Loucy (cell line): Measurements from ENCODE around the gene SKOR1.

Experiments used
- H2AFZ ChIP-seq: fragments of 200-600 bp; sonication (generic); 2 replicates; pipeline ENCODE4 v1.6.0; 2016; ENCODE audit warnings: antibody characterized with exemption, mild to moderate bottlenecking, low read length, moderate library complexity
- H3F3A ChIP-seq: fragments of 200-600 bp; 2 replicates; pipeline ENCODE4 v1.6.0; 2016; ENCODE audit warnings: antibody characterized with exemption, low read depth, mild to moderate bottlenecking
- H3K27me3 ChIP-seq: fragments of 200-600 bp; sonication (generic); 2 replicates; pipeline ENCODE4 v1.6.1; 2014; ENCODE audit warnings: low read length, mild to moderate bottlenecking; ENCODE audit not compliant: insufficient read depth, poor library complexity, severe bottlenecking
- H3K36me3 ChIP-seq: fragments of 200-600 bp; sonication (generic); 2 replicates; pipeline ENCODE4 v1.6.1; 2016; ENCODE audit warnings: low read length; ENCODE audit not compliant: insufficient read depth
- H3K4me1 ChIP-seq: fragments of 200-600 bp; sonication (generic); 2 replicates; pipeline ENCODE4 v1.5.1; 2014; ENCODE audit warnings: low read length, mild to moderate bottlenecking; ENCODE audit not compliant: insufficient read depth, poor library complexity, severe bottlenecking
- H3K4me2 ChIP-seq: fragments of 200-600 bp; sonication (generic); 2 replicates; pipeline ENCODE4 v1.6.0; 2014; ENCODE audit warnings: antibody characterized with exemption, low read length, low read depth, mild to moderate bottlenecking; ENCODE audit not compliant: poor library complexity, severe bottlenecking
- H3K4me3 ChIP-seq: fragments of 200-600 bp; sonication (generic); 2 replicates; pipeline ENCODE4 v1.5.1; 2014; ENCODE audit warnings: low read length, mild to moderate bottlenecking, mixed read lengths; ENCODE audit not compliant: poor library complexity, severe bottlenecking
- H3K79me2 ChIP-seq: fragments of 200-600 bp; sonication (generic); 2 replicates; pipeline ENCODE4 v1.6.1; 2014; ENCODE audit warnings: low read length; ENCODE audit not compliant: insufficient read depth
- H3K9ac ChIP-seq: fragments of 200-600 bp; sonication (generic); 2 replicates; pipeline ENCODE4 v1.6.0; 2014; ENCODE audit warnings: mild to moderate bottlenecking, low read depth, low read length, moderate library complexity; ENCODE audit not compliant: poor library complexity, severe bottlenecking
- H3K9me2 ChIP-seq: fragments of 200-600 bp; sonication (generic); replicated peaks from 2 replicates; pipeline ENCODE4 v1.6.1; 2016; ENCODE audit warnings: low read depth, low read length, mixed read lengths
- H3K9me3 ChIP-seq: fragments of 200-600 bp; sonication (generic); 2 replicates; pipeline ENCODE4 v1.6.1; 2014; ENCODE audit warnings: mild to moderate bottlenecking, antibody characterized with exemption, low read length, low read depth; ENCODE audit not compliant: insufficient read depth
- H4K20me1 ChIP-seq: fragments of 200-600 bp; sonication (generic); 2 replicates; pipeline ENCODE4 v1.6.0; 2014; ENCODE audit warnings: antibody characterized with exemption, low read length, mild to moderate bottlenecking; ENCODE audit not compliant: insufficient read depth, poor library complexity, severe bottlenecking
- CTCF ChIP-seq: fragments of 200-600 bp; sonication (generic); conservative IDR thresholded peaks from 2 replicates; pipeline ENCODE4 v1.5.1; 2014; ENCODE audit warnings: mild to moderate bottlenecking, antibody characterized with exemption, low read length
- EZH2phosphoT487 ChIP-seq: fragments of 200-600 bp; IDR thresholded peaks from 2 replicates; pipeline ENCODE4 v1.6.1; 2018; ENCODE audit warnings: antibody characterized with exemption, mild to moderate bottlenecking, moderate library complexity, borderline replicate concordance

SKOR1 gene

GRCh38 chr15:67816668-67817067 lies 8.6 kb upstream of the SKOR1 start:
- H3K4me2 ChIP-seq: no peak overlapping the region
- H3K9me3 ChIP-seq: no peaks in the 10 kb centered on the region
- H3K9me2 ChIP-seq: no peaks in the 10 kb centered on the region
- H3K79me2 ChIP-seq: no peaks in the 10 kb centered on the region
- H2AFZ ChIP-seq: no peak overlapping the region
- H3F3A ChIP-seq: no peaks in the 10 kb centered on the region
- H3K27me3 ChIP-seq: no peaks in the 10 kb centered on the region
- H3K4me1 ChIP-seq: peaks cover 21% of the 10 kb centered on the region
- H3K4me3 ChIP-seq: no peak overlapping the region
- TF ChIP-seq CTCF (no peak), EZH2phosphoT487 (no peak)
- H3K36me3 ChIP-seq: no peaks in the 10 kb centered on the region
- H4K20me1 ChIP-seq: no peaks in the 10 kb centered on the region
- no peak overlapping the region for H3K9ac ChIP-seq

- Histone ChIP-seq H3F3A (no peaks in the 10 kb centered on the region), H3K4me3 (no peak overlapping the region), H3K9me2 (no peaks in the 10 kb centered on the region), H3K9me3 (no peaks in the 10 kb centered on the region), H3K36me3 (no peaks in the 10 kb centered on the region), H3K27me3 (no peaks in the 10 kb centered on the region), H3K4me1 (peaks cover 7% of the 10 kb centered on the region), H3K9ac (no peak overlapping the region), H2AFZ (no peak overlapping the region), H4K20me1 (no peaks in the 10 kb centered on the region), H3K4me2 (no peak overlapping the region), H3K79me2 (no peaks in the 10 kb centered on the region)
- TF ChIP-seq CTCF (no peak), EZH2phosphoT487 (no peak)
Observed at GRCh38 chr15:67818464-67818863, 6.8 kb upstream of the SKOR1 start.

GRCh38 chr15:67819636-67820035 lies 5.7 kb upstream of the SKOR1 start:
- H3F3A ChIP-seq: no peaks in the 10 kb centered on the region
- TF ChIP-seq CTCF: no peak
- no peak for TF ChIP-seq EZH2phosphoT487
- H3K27me3 ChIP-seq: no peaks in the 10 kb centered on the region
- no peaks in the 10 kb centered on the region for H3K9me3 ChIP-seq
- H3K79me2 ChIP-seq: no peaks in the 10 kb centered on the region
- no peak overlapping the region for H3K4me2 ChIP-seq
- no peaks in the 10 kb centered on the region for H3K36me3 ChIP-seq
- H4K20me1 ChIP-seq: no peaks in the 10 kb centered on the region
- H3K9me2 ChIP-seq: no peaks in the 10 kb centered on the region
- H2AFZ ChIP-seq: no peak overlapping the region
- no peak overlapping the region for H3K4me3 ChIP-seq
- no peak overlapping the region for H3K9ac ChIP-seq
- H3K4me1 ChIP-seq: peaks cover 9% of the 10 kb centered on the region
